Measurements from ENCODE around the gene GEMIN7.

Gene GEMIN7

DNA sequence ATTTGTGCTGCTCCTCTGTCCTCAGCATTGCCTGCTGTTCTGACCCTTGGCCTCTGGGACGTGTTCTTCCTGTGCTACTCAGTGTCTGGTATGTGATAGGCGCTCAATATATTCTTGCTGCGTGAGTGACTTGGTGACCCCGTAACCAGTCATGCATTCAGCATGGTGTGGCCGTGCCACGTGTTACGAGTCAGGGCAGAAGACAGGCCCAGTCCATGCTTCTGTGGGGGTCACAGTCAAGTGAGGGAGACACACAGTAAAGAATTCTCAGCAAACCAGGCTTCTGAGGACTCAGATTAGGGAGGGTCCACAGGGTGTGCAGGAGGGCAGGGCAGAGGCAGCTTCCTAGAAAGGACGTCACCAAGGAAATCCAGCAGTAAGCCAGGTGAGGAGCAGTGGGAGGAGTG, 21.8 kb downstream of the GEMIN7 start:
- intact Hi-C loops (cut with DNase I; ENCODE audit: low total_unique reads) = no loop called here
- Histone ChIP-seq H3K4me3 (no peak overlapping the region), H3K36me3 (no peaks in the 10 kb centered on the region), H3K27ac (no peak overlapping the region), H3K4me1 (peaks cover 0 to 69% (median 18%) of the 10 kb centered on the region in 4 donors), H3K9me3 (no peaks in the 10 kb centered on the region), H3K27me3 (no peaks in the 10 kb centered on the region)
- no peak for DNase-seq
- TF ChIP-seq, protein P1, sequence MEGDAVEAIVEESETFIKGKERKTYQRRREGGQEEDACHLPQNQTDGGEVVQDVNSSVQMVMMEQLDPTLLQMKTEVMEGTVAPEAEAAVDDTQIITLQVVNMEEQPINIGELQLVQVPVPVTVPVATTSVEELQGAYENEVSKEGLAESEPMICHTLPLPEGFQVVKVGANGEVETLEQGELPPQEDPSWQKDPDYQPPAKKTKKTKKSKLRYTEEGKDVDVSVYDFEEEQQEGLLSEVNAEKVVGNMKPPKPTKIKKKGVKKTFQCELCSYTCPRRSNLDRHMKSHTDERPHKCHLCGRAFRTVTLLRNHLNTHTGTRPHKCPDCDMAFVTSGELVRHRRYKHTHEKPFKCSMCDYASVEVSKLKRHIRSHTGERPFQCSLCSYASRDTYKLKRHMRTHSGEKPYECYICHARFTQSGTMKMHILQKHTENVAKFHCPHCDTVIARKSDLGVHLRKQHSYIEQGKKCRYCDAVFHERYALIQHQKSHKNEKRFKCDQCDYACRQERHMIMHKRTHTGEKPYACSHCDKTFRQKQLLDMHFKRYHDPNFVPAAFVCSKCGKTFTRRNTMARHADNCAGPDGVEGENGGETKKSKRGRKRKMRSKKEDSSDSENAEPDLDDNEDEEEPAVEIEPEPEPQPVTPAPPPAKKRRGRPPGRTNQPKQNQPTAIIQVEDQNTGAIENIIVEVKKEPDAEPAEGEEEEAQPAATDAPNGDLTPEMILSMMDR (IDR thresholded peaks at IDR 0.05) = no peak

DNA sequence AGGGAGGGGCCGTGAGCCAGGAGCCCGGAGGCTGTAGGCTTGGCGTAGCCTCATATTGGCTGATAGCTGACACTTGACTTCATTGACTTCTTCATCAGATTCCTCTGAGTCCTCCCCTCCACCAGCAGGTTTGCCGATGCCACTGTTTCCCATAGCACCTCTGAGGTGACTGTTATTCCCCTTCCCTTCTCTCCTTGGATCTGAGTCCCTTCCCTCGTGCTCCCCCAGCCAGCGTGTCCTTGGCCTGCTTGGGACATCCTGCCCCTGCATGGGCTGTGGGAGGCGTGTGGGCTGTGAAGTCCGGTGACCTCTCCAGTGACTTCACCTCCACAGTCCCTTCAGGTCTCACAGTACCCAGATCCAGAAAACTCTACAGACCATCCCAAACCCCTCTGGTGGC, 22.7 kb downstream of the GEMIN7 start:
- Histone ChIP-seq H3K36me3 (no peaks in the 10 kb centered on the region), H3K4me1 (peaks cover 0 to 61% (median 13%) of the 10 kb centered on the region in 4 donors), H3K27ac (no peak overlapping the region), H3K9me3 (no peaks in the 10 kb centered on the region), H3K27me3 (no peaks in the 10 kb centered on the region), H3K4me3 (no peak overlapping the region)
- intact Hi-C loops (cut with DNase I; ENCODE audit: low total_unique reads) = no loop called here
- no peak for DNase-seq
- TF ChIP-seq, protein P1 (IDR thresholded peaks at IDR 0.05) = no peak

DNA sequence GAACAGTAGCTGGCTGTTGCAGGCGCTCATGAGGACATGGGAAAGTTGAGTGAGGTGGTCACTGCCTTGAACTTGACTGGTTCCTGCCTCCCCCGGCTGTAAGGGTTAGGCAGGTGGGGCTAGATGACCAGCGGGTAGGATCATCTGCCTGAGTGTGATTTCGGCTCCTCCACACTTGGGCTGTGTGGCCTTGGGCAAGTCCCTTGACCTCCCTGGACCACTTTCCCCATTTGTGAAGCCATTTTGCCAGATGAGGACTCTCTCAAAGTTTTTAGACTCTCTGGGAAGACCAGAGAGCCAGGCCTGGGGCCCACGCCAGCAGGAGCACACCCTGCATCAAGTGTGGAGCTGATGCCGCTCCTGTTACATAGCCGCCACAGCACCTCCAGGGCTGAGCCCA, 23.4 kb downstream of the GEMIN7 start:
- H3K4me3 ChIP-seq = no peak overlapping the region
- intact Hi-C loops (cut with DNase I; ENCODE audit: low total_unique reads) = no loop called here
- no peak for DNase-seq

DNA sequence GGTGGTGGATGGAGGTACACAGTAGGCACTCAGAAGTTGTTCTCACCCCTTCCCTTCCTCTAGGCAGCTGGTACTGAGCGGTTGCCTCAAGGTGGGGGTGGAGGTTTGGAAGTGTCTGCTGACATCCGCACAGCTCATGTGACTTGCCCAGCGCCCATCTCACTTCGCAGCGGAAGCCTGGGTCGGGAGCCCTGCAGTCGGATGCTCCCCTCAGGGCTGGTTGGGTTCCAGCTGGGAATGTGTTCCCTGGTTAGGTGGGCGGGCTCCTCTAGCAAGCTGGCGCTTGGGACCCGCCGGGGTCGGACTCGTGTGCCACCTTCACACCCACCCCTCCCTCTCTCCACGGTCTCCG, 24.1 kb downstream of the GEMIN7 start:
- intact Hi-C loops (cut with DNase I; ENCODE audit: low total_unique reads) = no loop called here
- H3K4me3 ChIP-seq = no peak overlapping the region
- H3K36me3 ChIP-seq = no peaks in the 10 kb centered on the region
- H3K27me3 ChIP-seq = no peaks in the 10 kb centered on the region
- H3K27ac ChIP-seq = no peak overlapping the region
- DNase-seq = no peak
- TF ChIP-seq, protein P1 (IDR thresholded peaks at IDR 0.05) = no peak
- no peaks in the 10 kb centered on the region for H3K9me3 ChIP-seq
- H3K4me1 ChIP-seq = peaks cover 0 to 47% (median 7%) of the 10 kb centered on the region in 4 donors

More for the DNA sequence above, 23.4 kb downstream of the GEMIN7 start:
- no peaks in the 10 kb centered on the region for H3K27me3 ChIP-seq
- H3K27ac ChIP-seq = no peak overlapping the region
- H3K36me3 ChIP-seq = no peaks in the 10 kb centered on the region
- H3K9me3 ChIP-seq = no peaks in the 10 kb centered on the region
- TF ChIP-seq, protein P1 (IDR thresholded peaks at IDR 0.05) = no peak
- peaks cover 0 to 54% (median 10%) of the 10 kb centered on the region in 4 donors for H3K4me1 ChIP-seq

DNA sequence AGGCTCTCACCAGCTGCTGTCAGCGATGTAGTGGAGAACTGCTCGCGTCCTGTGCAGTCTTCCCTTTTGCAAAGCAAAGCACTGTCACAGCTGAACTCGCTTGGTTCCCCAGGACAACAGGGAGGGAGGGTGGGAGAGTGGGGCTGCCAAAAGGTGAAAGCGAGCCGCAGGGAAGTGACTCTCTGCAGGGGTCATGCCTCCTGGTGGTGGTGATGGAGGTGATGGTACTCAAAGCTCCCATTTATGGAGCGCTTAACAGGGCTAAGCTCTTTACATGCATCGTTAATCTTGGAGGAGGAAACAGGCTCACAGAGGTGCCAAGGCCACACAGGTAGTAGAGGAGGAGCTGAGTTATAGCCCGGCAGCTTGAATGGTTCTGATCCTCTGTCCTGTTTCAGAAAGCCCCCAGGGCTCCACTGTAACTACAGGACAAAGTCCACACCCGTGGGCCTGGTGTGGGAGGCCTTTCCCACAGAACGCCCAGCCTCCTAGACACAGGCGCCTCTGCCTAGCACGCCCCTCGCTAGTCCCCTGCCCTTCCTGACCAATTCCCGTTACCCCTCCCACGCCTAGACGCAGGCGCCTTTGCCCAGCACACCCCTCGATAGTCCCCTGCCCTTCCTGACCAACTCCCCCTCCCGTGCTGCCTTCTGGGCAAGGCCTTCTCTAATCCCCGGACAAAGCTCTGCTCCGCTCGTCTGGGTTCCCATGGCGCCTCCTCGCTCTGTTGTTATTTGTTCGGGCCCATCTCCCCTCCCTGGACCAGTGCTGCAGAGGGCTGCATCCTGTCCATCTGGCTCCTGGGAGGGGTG, 24.7 kb downstream of the GEMIN7 start:
- no peak for DNase-seq
- H3K27ac ChIP-seq = no peak overlapping the region
- intact Hi-C loops (cut with DNase I; ENCODE audit: low total_unique reads) = no loop called here
- TF ChIP-seq, protein P1 (IDR thresholded peaks at IDR 0.05) = no peak
- H3K4me3 ChIP-seq = no peak overlapping the region
- H3K9me3 ChIP-seq = no peaks in the 10 kb centered on the region
- H3K36me3 ChIP-seq = no peaks in the 10 kb centered on the region
- peaks cover 0 to 42% (median 4%) of the 10 kb centered on the region in 4 donors for H3K4me1 ChIP-seq
- H3K27me3 ChIP-seq = no peaks in the 10 kb centered on the region
